Stimulated activated CD4-positive, alpha-beta T cell treated with anti-CD3 and anti-CD28 coated beads, Interleukin-12 subunit alpha, Interleukin-12 subunit beta, amount 100 ng/mL, for 48 hours (primary cell): ENCODE data around the gene TRIP10.
A peak's percentile ranks its signal among the peaks of the same experiment; 100 is the strongest.
"Not testable (repeated sequence)": the region's sequence is repeated elsewhere in the genome, so short reads cannot be mapped to it uniquely, and the experiment has no call there.

ENCODE experiments used
- DNase-seq, 3 donors: peaks; one replicate each; pipeline ENCODE4 v3.0.0-alpha.2; 2020; ENCODE audit warnings: low read depth in 2 of 3, low spot score in 1 of 3

TRIP10 gene

DNA sequence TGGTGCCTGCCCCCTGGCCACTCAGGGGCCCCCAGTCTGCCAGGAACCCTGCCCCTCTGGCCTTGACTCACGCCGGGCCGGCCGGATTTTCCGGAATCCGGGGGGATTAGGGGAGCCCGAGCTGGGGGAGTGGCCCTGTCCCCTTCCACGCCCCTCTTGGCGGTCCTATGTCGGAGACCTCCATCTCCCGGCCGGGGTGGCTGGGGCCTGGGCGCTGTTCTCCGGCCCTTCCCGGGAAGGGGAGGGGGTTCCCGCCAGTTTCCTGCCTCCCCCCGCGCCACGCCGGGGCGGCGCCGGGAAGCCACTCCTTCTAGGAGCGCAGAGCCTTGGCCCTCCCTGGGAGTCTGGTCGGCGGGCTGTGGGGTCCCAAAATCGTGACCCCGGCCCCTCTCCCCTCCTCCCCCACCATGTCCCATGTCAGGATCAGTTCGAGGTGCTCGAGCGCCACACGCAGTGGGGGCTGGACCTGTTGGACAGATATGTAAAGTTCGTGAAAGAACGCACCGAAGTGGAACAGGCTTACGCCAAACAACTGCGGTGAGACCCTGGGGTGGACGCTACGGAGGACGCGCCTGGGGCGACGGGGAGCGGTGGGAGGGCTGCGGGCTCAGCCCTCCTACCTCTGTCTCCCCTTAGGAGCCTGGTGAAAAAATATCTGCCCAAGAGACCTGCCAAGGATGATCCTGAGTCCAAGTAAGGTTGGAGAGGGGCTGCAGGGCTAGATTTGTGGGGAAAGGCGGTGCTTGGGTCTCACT is 1.3 kb downstream of the TRIP10 start:
- DNase-seq, result no peak

DNA sequence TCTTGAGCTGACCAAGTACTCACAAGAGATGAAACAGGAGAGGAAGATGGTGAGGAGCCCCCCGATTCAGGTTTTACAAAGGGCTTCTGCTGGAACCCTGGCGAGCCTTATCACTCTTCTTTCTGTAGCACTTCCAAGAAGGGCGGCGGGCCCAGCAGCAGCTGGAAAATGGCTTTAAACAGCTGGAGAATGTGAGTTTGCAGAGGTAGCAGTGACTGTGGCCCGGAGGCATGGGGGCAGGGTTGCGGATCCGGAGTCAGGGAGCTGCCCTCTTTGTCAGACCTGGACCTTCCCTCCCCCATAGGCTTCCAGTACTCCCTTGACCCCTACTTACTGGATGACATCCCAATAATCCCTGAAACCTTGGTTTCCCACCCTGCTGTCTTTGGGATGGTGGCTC is 3.6 kb downstream of the TRIP10 start:
- DNase-seq, result no peak

DNA sequence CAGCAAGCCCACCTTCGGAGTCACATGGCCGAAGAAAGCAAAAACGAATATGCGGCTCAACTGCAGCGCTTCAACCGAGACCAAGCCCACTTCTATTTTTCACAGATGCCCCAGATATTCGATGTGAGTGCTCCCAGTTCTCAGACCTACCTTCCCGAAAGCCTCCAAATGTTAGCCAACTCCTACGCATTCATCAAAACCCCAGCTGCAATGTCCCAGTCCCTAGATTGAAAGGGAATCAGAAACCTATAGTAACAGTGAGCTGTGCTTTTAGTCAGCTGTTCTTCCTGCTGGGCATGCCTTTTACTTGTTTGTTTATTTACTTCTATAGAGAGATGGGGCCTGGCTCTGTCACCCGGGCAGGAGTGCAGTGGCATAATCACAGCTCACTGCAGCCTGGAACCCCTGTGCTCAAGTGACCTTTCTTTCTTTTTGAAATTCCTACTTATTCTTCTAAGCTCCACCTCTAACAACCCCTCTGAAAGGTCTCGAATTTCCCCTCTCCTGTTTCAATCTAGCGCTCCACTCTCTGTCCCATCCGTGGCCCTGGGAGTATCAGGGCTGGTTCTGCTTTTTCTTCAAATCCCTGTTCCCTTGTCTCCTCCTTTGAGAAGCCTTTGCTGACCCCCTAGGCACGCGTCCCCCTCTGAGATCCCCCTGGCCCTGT is 4.4 kb downstream of the TRIP10 start:
- no peak for DNase-seq

DNA sequence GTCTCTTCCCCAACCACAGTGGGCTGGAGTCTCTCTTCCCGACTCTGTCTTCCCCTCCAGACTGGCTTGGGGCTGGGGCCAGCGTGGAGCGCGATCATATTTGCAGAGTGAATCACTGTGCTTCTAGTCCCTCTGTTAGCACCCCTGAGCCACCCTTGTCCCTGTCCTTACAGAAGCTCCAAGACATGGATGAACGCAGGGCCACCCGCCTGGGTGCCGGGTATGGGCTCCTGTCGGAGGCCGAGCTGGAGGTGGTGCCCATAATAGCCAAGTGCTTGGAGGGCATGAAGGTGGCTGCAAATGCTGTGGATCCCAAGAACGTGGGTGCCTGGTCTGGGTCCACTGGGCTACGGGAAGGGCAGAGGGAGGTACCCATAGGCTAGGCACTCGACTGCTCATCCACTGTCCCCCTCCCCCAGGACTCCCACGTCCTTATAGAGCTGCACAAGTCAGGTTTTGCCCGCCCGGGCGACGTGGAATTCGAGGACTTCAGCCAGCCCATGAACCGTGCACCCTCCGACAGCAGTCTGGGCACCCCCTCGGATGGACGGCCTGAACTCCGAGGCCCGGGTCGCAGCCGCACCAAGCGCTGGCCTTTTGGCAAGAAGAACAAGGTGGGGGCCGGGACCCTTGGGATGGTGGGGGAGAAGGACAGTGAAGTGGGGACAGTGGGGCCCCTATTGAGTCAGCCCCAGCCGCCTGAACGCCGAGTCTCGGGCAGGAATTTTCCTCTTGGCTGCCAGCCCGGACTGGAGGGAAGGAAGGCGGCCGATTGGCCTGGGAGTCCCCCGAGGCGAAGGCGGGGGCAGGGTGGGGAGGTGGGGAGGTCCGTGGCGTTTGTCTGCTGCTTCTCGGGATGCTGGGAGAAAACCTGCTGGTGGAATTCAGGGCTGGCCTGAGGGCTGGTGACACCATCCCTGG is 5.2 kb downstream of the TRIP10 start:
- no peak for DNase-seq

DNA sequence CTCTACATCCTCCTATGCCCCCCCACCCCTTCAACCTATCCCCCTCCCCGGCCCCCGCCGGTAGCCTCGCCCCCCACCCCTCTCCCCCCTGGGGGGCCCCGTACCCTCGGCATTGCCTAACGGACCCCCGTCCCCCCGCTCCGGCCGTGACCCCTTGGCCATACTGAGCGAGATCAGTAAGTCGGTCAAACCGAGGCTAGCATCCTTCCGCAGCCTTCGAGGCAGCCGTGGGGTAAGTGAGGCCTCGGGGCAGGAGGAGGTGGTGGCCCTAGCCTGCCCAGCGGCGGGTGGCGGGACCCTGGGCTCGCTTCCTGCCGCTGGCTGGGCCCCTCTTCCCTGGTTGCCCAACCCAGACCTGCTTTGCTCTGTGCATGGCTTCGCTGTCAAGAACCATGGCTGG is 6.5 kb downstream of the TRIP10 start:
- no peak for DNase-seq

DNA sequence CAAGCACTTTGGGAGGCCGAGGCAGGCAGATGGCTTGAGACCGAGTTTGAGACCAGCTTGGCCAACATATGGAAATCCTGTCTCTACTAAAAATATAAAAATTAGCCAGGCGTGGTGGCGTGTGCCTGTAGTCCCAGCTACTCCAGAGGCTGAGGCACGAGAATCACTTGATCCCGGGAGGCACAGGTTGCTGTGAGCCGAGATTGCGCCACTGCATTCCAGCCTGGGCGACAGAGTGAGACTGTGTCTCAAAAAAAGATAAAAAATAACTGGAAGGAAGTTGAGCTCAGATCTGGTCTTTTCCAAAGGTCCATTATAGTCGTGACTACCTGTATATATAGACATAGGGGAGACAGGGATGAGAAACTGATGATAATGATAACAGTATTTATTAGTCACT is 9.1 kb downstream of the TRIP10 start:
- not testable (repeated sequence) for DNase-seq

DNA sequence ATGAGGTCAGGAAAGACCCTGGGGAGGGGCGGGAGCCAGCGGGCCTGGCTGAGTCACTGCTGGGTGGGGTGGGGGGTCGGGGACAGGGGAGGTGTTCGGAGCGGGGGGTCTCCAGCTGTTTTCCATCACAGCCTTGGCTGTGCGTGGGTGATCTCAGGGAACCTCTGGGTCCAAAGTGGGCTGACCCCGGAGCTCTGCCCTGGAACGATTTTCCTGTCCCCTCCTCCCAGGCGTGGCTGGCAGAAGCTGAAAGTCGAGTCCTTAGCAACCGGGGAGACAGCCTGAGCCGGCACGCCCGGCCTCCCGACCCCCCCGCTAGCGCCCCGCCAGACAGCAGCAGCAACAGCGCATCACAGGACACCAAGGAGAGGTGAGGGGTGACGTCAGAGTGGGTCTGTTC is 10.6 kb downstream of the TRIP10 start:
- DNase-seq, result no peak

DNA sequence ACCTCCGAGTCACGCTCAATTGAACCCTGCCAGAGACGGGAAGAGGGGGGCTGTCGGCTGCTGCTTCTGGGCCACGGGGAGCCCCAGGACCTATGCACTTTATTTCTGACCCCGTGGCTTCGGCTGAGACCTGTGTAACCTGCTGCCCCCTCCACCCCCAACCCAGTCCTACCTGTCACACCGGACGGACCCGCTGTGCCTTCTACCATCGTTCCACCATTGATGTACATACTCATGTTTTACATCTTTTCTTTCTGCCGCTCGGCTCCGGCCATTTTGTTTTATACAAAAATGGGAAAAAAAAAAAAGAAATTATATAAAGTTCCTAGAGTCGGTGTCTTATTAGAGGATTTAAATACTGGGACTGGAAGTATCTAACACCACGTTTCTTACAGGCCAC is 11.7 kb downstream of the TRIP10 start:
- no peak for DNase-seq

DNA sequence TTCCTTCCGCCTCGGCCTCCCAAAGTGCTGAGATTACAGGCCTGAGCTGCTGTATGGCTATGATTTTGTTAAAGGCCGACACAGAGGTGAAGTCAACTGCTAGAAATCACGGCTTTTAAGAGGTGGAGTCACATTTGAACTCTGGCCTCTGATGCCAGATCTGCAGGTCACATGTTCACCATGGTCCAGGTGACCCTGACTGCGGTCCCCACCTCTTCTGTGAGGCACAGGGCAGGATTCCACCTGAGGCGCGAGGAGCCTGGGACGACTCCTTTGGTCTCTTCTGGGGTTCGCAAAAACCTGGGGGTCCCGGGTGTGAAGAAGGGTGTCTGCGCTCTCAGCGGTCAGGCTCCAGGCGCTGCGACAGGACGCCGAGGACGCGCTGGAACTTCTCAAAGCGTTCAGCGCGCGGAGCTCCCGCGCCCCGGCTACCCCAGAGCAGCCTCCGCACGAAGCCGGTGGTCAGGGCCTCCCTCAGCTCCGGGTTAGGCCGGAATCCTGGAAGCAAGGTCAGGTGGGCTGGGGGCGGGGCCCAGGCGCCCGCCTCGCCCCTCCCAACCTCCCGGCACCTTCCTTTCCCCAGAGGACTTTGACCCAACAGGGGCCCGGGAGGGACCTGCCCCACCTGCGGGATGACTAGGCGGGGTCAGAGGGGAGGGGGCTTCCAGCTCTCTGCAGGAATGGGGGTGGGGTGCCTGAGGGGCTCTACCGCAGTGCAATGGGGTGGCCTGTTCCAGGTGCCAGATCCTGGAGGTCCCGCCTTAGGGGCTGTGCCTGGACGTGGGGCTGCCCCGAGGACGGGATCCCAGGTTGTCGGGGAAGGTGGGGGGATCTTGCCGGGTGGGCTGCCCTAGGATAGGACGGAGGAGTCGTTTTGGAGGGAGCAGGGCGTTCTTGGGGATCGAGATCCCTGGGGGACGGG is 13.0 kb downstream of the TRIP10 start:
- no peak for DNase-seq

DNA sequence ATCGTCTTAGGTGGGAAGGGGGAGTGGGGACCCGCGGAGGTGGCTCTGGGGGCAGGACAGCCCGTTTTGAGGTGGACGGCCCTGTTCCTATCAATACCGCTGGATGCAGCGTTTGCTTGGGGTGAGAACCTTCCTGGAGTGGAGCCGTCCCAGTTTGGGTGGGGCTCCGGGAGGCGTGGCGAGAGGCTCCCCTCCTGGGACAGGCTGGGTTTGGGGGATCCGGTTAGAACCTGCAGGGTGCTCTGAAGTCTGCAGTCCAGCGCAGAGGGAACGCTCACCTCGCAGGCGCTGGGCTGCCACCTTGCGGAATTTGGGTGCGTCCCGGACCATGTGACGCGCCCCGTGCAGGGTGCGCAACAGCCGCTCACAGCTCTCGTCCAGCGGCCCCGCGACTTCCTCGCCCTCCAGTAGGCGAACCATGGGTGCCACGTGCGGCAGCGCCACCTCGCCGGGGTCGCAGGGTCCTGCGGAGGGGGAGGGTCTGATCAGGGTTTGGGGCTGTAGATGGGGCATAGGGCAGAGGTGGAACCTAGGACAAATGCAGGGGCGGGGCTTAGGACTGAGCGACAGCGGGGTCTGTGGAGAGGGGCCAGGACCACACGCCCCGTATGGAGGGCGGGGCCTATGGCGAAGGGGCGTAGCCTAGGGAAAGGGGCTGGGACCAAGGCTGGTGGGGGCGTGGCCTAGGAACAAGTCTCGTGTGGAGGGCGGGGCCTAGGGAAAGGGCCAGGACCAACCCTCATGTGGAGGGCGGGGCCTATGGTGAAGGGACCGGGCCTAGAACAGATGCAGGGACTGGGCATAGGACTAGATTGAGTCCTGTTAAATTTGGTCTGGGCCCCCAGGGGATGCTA is 13.9 kb downstream of the TRIP10 start:
- peak; percentile 80 to 87 (median 81) for DNase-seq

DNA sequence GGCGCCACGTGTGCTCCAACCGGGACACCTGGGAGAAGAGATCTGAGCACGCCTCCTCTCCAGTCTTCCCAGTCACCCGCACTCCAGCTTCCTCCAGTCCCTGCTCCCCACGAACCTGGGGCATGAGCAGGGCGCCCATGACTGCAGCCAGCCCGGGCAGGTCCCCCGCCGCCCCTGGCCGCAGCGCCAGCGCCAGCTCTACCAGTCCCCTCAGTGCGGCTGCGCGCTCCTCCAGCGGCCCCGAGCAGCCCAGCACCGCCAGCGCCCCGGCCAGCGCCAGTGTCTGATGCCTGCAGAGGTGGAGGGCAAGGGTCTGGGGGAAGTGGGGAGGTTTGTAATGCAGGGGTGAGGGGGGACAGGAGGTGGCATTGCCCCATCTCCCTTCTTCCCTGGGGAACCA is 14.7 kb downstream of the TRIP10 start:
- DNase-seq, result no peak

DNA sequence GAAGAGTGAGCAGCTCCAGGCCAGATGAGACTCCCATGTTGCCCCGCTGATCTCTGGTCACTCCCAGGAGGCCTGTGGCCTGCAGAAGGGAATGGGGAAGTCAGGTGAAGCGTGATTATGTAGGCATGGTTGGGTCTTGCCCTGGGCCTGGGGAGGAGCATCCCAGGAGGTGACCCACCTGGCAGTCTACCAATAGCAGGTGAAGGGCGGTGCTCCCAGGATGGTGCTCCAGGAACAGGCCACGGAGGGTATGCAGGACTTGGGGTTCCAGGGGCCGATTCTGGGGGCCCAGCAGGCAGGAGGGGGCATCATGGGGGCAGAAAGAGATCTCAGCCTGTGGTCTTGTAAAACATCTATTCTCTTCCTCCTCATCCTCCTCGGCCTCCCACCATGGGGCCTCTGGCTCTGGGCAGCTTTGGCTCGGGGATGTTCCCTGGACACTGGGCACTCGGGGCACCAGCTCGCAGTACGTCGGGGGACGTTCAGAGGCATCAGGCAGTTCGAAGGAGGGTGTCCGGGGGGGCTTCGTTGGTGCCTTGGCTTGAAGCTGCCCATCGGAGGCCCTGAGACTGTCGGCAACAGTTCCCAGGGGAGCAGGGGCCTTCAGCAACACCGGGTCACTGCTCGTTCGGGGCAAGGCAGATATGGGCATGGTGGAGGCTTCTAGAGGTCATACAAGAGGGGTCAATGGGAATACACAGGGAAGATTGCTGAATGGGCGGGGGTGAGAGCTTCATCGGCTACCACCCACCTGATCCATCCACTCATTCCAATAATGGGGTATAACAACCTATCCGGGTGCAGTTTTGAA is 15.4 kb downstream of the TRIP10 start:
- no peak for DNase-seq

DNA sequence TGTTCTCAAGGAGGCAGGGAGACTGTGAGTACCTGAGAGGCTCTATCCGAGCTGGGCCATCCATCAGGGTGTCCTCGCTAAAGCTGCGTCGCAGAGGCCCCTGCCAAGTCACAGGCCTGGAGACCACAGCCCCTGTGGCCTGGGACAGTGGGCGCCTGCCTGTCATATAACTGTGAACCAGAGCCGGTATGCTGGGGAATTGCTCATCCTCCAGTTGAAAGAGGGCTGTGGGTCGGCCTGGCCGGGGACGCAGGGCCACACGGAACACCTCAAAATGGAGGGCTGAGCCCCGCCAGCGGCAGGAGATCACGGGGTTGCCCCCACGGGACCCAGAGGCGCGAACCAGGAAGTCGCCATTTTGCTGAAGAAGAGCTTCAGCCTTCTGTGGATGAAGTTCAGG is 21.1 kb downstream of the TRIP10 start:
- DNase-seq, result no peak

DNA sequence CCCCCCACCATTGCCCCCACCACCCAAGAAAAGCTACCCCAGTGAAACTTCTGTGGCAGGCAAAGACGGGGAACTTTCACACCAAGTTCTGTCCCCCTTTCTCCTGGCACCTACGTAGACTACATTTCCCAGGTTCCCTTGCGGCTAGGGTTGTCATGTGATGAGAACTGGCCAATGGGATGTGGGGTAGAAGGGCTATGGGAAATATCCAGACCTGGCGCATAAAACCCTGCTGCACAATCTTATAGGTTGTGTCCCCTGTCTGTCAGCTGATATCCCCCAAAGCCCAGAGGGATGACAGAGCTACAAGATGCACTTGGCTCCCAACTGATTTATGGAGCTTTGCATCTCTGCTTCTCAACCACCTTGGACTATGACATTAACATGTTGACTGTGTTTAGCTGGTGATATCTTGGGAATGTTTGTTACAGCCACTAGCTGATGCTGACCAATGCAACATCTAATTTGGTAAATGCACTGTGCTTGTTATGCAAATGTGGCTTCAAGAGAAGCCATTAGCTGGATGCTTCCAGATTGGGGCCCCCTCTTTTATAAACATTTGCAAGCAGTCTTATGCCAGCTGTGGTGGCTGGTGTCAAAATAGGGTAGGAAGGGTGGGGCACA is 21.7 kb downstream of the TRIP10 start:
- DNase-seq, result no peak

DNA sequence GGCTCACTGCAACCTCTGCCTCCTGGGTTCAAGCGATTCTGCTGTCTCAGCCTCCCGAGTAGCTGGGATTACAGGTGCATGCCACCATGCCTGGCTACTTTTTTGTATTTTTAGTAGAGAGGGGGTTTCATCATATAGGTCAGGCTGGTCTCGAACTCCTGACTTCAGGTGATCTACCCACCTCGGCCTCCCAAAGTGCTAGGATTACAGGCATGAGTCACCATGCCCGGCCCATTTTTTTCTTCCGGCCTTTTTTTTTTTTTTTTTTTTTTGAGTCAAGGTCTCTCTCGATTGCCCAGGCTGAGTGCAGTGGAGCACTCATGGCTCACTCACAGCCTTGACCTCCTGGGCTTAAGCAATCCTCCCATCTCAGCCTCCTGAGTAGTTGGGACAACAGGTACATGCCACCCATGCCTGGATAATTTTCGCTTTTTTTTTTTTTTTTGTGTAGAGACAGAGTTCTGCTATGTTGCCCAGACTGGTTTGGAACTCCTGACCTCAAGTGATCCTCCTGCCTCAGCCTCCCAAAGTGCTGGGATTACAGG is 22.8 kb downstream of the TRIP10 start:
- DNase-seq, result not testable (repeated sequence)

DNA sequence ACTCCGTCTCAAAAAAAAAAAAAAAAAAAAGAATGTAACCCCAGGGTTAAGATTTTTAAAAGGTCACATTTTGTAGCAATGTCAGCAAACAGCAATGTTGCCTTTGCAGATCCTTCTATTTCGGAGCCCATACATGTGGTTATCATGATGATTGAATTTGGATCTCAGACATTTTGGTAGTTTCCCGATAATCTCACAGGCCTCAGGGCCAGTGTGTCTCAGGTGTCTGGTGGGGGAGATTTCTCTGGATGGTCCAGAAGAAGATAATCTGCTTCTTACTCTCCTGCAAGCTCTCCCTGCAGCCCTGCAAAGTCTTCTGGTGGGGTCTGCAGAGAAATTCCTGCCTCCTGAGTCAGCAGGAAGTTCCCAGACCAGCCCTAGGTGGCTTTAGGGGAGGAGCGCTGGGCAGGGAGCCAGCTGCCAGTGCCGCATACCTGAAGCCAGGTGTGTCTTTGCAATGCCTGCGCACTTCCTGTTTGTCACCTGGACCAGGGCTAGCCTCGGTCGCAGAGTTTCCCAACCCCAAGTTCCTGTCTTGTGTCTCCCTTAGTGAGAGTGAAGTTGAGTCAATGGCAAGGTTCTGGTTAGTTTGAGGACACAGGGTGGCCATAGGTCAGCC is 26.4 kb downstream of the TRIP10 start:
- no peak for DNase-seq

DNA sequence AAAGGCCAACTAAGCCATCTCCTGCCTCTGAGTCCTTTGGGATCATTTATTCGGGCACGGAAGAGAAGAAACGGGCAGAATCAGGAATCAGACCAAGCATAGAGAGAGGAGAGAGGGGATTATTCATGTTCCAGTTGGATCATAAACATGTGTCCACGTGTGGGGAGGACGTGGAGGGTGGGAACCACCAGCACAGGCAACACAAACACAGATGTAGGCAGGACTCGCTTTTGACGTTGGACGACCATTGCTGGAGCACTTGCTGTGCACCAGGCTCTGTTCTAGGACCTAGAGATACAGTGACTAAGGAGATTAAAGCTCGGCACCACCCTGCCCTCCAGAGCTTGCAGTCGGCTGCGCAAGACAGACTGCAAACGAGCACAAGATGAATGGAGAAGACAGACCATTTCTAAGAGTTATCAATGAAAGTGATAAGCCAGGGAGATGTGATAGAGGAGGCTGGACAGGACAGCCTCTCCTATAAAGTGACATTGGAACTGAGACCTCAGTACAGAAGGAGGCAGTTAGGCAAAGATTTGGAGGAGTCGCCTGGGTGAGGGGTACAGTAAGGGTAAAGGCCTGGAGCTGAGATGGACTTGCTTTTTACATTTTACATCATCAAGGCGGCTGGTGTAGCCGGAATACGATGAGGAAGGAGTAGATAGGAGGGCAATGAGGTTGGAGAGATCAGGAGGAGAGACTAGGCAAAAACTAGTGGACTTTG is 27.0 kb downstream of the TRIP10 start:
- no peak for DNase-seq
